Loucy (cell line): ENCODE results near the gene PARVG.

Experiments
- H2AFZ ChIP-seq: fragments of 200-600 bp; sonication (generic); 2 replicates; pipeline ENCODE4 v1.6.0; 2016; ENCODE audit warnings: antibody characterized with exemption, mild to moderate bottlenecking, low read length, moderate library complexity
- H3F3A ChIP-seq: fragments of 200-600 bp; 2 replicates; pipeline ENCODE4 v1.6.0; 2016; ENCODE audit warnings: antibody characterized with exemption, low read depth, mild to moderate bottlenecking
- H3K27me3 ChIP-seq: fragments of 200-600 bp; sonication (generic); 2 replicates; pipeline ENCODE4 v1.6.1; 2014; ENCODE audit warnings: low read length, mild to moderate bottlenecking; ENCODE audit not compliant: insufficient read depth, poor library complexity, severe bottlenecking
- H3K36me3 ChIP-seq: fragments of 200-600 bp; sonication (generic); 2 replicates; pipeline ENCODE4 v1.6.1; 2016; ENCODE audit warnings: low read length; ENCODE audit not compliant: insufficient read depth
- H3K4me1 ChIP-seq: fragments of 200-600 bp; sonication (generic); 2 replicates; pipeline ENCODE4 v1.5.1; 2014; ENCODE audit warnings: low read length, mild to moderate bottlenecking; ENCODE audit not compliant: insufficient read depth, poor library complexity, severe bottlenecking
- H3K4me2 ChIP-seq: fragments of 200-600 bp; sonication (generic); 2 replicates; pipeline ENCODE4 v1.6.0; 2014; ENCODE audit warnings: antibody characterized with exemption, low read length, low read depth, mild to moderate bottlenecking; ENCODE audit not compliant: poor library complexity, severe bottlenecking
- H3K4me3 ChIP-seq: fragments of 200-600 bp; sonication (generic); 2 replicates; pipeline ENCODE4 v1.5.1; 2014; ENCODE audit warnings: low read length, mild to moderate bottlenecking, mixed read lengths; ENCODE audit not compliant: poor library complexity, severe bottlenecking
- H3K79me2 ChIP-seq: fragments of 200-600 bp; sonication (generic); 2 replicates; pipeline ENCODE4 v1.6.1; 2014; ENCODE audit warnings: low read length; ENCODE audit not compliant: insufficient read depth
- H3K9ac ChIP-seq: fragments of 200-600 bp; sonication (generic); 2 replicates; pipeline ENCODE4 v1.6.0; 2014; ENCODE audit warnings: mild to moderate bottlenecking, low read depth, low read length, moderate library complexity; ENCODE audit not compliant: poor library complexity, severe bottlenecking
- H3K9me2 ChIP-seq: fragments of 200-600 bp; sonication (generic); replicated peaks from 2 replicates; pipeline ENCODE4 v1.6.1; 2016; ENCODE audit warnings: low read depth, low read length, mixed read lengths
- H3K9me3 ChIP-seq: fragments of 200-600 bp; sonication (generic); 2 replicates; pipeline ENCODE4 v1.6.1; 2014; ENCODE audit warnings: mild to moderate bottlenecking, antibody characterized with exemption, low read length, low read depth; ENCODE audit not compliant: insufficient read depth
- H4K20me1 ChIP-seq: fragments of 200-600 bp; sonication (generic); 2 replicates; pipeline ENCODE4 v1.6.0; 2014; ENCODE audit warnings: antibody characterized with exemption, low read length, mild to moderate bottlenecking; ENCODE audit not compliant: insufficient read depth, poor library complexity, severe bottlenecking
- EZH2phosphoT487 ChIP-seq: fragments of 200-600 bp; IDR thresholded peaks from 2 replicates; pipeline ENCODE4 v1.6.1; 2018; ENCODE audit warnings: antibody characterized with exemption, mild to moderate bottlenecking, moderate library complexity, borderline replicate concordance
- TF ChIP-seq, protein P1 (sequence below): fragments of 200-600 bp; sonication (generic); conservative IDR thresholded peaks from 2 replicates; pipeline ENCODE4 v1.5.1; 2014; ENCODE audit warnings: mild to moderate bottlenecking, antibody characterized with exemption, low read length

Gene PARVG

DNA sequence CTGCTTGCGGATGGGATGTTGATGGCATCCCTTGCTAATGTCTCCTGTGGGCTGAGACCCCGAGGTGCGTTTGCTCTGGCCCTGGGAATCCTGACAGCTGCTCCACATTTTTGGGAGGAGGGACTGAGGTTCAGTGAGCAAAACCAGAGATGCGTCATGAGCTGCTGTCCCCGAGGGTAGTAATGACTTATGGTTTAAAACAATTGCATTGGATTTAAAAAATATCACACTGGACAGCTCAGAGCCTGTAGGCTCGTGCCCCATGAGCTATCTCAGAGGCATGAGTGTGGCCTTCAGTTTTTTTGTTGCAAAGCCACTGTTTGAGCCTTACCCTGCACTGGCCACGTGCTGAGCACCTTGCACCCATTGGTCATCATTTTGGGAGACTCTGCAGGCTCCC, 20.9 kb upstream of the PARVG start:
- Histone ChIP-seq H4K20me1 (no peaks in the 10 kb centered on the region), H2AFZ (no peak overlapping the region), H3K4me1 (peaks cover 6% of the 10 kb centered on the region), H3K9me2 (no peaks in the 10 kb centered on the region), H3F3A (no peaks in the 10 kb centered on the region), H3K9me3 (no peaks in the 10 kb centered on the region), H3K4me2 (no peak overlapping the region), H3K79me2 (no peaks in the 10 kb centered on the region), H3K9ac (no peak overlapping the region), H3K36me3 (no peaks in the 10 kb centered on the region), H3K4me3 (no peak overlapping the region), H3K27me3 (no peaks in the 10 kb centered on the region)
- TF ChIP-seq, protein P1, sequence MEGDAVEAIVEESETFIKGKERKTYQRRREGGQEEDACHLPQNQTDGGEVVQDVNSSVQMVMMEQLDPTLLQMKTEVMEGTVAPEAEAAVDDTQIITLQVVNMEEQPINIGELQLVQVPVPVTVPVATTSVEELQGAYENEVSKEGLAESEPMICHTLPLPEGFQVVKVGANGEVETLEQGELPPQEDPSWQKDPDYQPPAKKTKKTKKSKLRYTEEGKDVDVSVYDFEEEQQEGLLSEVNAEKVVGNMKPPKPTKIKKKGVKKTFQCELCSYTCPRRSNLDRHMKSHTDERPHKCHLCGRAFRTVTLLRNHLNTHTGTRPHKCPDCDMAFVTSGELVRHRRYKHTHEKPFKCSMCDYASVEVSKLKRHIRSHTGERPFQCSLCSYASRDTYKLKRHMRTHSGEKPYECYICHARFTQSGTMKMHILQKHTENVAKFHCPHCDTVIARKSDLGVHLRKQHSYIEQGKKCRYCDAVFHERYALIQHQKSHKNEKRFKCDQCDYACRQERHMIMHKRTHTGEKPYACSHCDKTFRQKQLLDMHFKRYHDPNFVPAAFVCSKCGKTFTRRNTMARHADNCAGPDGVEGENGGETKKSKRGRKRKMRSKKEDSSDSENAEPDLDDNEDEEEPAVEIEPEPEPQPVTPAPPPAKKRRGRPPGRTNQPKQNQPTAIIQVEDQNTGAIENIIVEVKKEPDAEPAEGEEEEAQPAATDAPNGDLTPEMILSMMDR = no peak
- TF ChIP-seq EZH2phosphoT487 = no peak

DNA sequence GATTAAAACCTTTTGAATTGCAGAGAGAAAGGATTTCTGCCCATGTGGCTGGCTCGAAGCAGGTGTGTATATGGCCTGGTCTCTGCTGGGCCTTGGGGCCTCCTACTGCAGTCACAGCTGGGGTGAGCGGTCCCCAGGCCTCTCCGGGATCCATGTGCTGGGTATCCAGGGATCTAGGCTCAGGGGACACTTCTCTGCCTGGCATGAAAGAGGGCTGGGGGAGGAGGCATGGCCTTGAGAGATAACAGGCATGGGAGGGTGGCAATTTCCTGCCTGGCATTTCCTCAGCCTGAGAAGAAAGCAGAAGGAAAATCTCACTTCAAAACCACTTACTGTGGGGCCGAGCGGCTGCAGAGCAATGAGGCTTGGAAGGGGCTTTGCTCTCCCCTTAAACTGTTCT, 20.3 kb upstream of the PARVG start:
- H3K9me3 ChIP-seq = no peaks in the 10 kb centered on the region
- H3K36me3 ChIP-seq = no peaks in the 10 kb centered on the region
- H3K4me2 ChIP-seq = no peak overlapping the region
- H3K4me3 ChIP-seq = no peak overlapping the region
- H4K20me1 ChIP-seq = no peaks in the 10 kb centered on the region
- no peaks in the 10 kb centered on the region for H3K79me2 ChIP-seq
- TF ChIP-seq, protein P1 = no peak
- TF ChIP-seq EZH2phosphoT487 = no peak
- no peaks in the 10 kb centered on the region for H3K27me3 ChIP-seq
- peaks cover 6% of the 10 kb centered on the region for H3K4me1 ChIP-seq
- no peaks in the 10 kb centered on the region for H3F3A ChIP-seq
- H3K9me2 ChIP-seq = no peaks in the 10 kb centered on the region
- H3K9ac ChIP-seq = no peak overlapping the region
- no peak overlapping the region for H2AFZ ChIP-seq

DNA sequence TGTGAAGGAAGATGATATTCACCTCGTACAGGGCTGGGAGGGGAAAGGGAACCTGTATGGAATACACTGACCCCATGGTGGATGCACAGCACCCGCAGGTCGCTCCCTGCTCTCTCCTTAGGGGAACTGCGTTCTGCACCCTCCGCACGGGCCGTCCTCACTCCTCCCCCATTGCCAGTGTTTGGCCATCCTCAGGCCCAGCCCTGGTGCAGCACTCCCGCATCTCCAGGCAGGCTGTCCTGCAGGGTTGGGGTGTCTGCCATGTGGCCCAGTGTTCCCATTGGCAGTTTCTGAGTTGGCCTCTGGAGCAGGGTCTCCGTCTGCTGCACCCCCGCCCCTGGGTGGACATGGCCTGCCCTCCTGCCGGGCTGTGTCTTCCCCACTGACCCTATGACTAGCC, 19.1 kb upstream of the PARVG start:
- H3K27me3 ChIP-seq = no peaks in the 10 kb centered on the region
- no peaks in the 10 kb centered on the region for H3K9me3 ChIP-seq
- no peaks in the 10 kb centered on the region for H3K9me2 ChIP-seq
- H3K4me1 ChIP-seq = peaks cover 6% of the 10 kb centered on the region
- no peak overlapping the region for H3K4me3 ChIP-seq
- no peaks in the 10 kb centered on the region for H3K36me3 ChIP-seq
- H4K20me1 ChIP-seq = no peaks in the 10 kb centered on the region
- no peaks in the 10 kb centered on the region for H3K79me2 ChIP-seq
- no peaks in the 10 kb centered on the region for H3F3A ChIP-seq
- H3K9ac ChIP-seq = no peak overlapping the region
- TF ChIP-seq, protein P1 = no peak
- TF ChIP-seq EZH2phosphoT487 = no peak
- no peak overlapping the region for H3K4me2 ChIP-seq
- H2AFZ ChIP-seq = no peak overlapping the region
